ENCODE results near the gene TMEM218.

DNA sequence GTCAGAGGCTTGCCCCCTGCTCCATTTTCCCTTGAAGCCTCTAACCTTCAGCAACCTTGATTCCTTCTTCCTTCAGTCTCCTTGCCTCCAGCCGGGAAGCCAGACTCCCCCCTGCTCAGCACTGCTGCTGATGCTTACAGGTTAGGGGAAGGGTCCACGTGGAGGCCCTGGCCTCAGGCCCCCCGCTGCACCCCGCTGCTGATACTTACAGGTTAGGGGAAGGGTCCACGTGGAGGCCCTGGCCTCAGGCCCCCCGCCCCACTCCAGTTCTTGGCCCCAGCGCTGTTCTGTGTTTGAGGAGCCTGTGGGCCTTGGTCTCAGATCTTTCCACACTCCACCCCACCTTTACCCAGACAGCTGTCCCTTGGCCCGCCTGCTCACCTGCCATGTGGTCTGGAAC is 27.5 kb upstream of the TMEM218 start:
- TF ChIP-seq, protein P1, sequence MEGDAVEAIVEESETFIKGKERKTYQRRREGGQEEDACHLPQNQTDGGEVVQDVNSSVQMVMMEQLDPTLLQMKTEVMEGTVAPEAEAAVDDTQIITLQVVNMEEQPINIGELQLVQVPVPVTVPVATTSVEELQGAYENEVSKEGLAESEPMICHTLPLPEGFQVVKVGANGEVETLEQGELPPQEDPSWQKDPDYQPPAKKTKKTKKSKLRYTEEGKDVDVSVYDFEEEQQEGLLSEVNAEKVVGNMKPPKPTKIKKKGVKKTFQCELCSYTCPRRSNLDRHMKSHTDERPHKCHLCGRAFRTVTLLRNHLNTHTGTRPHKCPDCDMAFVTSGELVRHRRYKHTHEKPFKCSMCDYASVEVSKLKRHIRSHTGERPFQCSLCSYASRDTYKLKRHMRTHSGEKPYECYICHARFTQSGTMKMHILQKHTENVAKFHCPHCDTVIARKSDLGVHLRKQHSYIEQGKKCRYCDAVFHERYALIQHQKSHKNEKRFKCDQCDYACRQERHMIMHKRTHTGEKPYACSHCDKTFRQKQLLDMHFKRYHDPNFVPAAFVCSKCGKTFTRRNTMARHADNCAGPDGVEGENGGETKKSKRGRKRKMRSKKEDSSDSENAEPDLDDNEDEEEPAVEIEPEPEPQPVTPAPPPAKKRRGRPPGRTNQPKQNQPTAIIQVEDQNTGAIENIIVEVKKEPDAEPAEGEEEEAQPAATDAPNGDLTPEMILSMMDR (IDR thresholded peaks at IDR 0.05) = no peak
- TF ChIP-seq EP300 (IDR thresholded peaks at IDR 0.05; ENCODE audit: low read depth) = no peak
- TF ChIP-seq POLR2A (IDR thresholded peaks at IDR 0.05) = no peak
- no peak for TF ChIP-seq POLR2AphosphoS5 (IDR thresholded peaks at IDR 0.05)

Measured in transverse colon (tissue), 4 donors.